Measurements from ENCODE around the gene CDC14B. TPM values are rescaled to one million over a fixed set of nuclear protein-coding genes. Genes with fewer than 3 reads are reported as not detected.

CDC14B gene
- total and polyA plus RNA-seq, 2 of the 4 experiments (the other 2 are of a cell fraction): 9.7 to 26.3 TPM

GRCh38 chr9:96660692-96661248, 41.1 kb upstream of the CDC14B start:
- Histone ChIP-seq H2BK5ac (ENCODE audit: low read depth, low read length, poor library complexity, severe bottlenecking) (no peak overlapping the region), H3K4me1 (ENCODE audit: control insufficient read depth, insufficient read depth, low read length) (no peaks in the 10 kb centered on the region), H4K91ac (ENCODE audit: insufficient read depth, low read depth, low read length) (no peak overlapping the region), H3K4me2 (ENCODE audit: low read depth, low read length) (no peak overlapping the region), H3K27me3 (ENCODE audit: control insufficient read depth, insufficient read depth, low read length) (no peaks in the 10 kb centered on the region; the same call in 1 of the 2 replicates), H3K14ac (replicated peaks; ENCODE audit: low read depth, low read length) (no peak overlapping the region), H3K9me1 (ENCODE audit: insufficient read depth, low read length) (peaks cover 5% of the 10 kb centered on the region), H2AK5ac (ENCODE audit: low read depth, low read length) (no peak overlapping the region), H2AFZ (replicated peaks; ENCODE audit: low read length, poor library complexity) (no peak overlapping the region), H3K27ac (ENCODE audit: insufficient read depth, low read length) (no peak overlapping the region), H2BK20ac (ENCODE audit: low read depth, low read length) (no peak overlapping the region), H3K4me3 (ENCODE audit: insufficient read depth, low read depth, low read length) (no peak overlapping the region), H3K9me3 (ENCODE audit: control insufficient read depth, insufficient read depth, low read length) (no peaks in the 10 kb centered on the region), H4K5ac (ENCODE audit: low read depth, low read length) (no peak overlapping the region), H2AK9ac (replicated peaks; ENCODE audit: low read depth, low read length, poor library complexity) (no peak overlapping the region), H3K18ac (ENCODE audit: low read depth, low read length) (no peak overlapping the region), H3K4ac (ENCODE audit: low read depth, low read length) (no peak overlapping the region), H4K20me1 (ENCODE audit: insufficient read depth, low read length) (no peaks in the 10 kb centered on the region), H4K8ac (ENCODE audit: low read depth in 2 of 2, low read length in 2 of 2) (no peak overlapping the region), H2BK120ac (ENCODE audit: low read depth, low read length) (no peak overlapping the region), H3K56ac (ENCODE audit: extremely low read depth, insufficient read depth, low read length) (no peak overlapping the region), H3K23ac (ENCODE audit: low read depth, low read length) (no peak overlapping the region), H3K79me1 (ENCODE audit: low read depth in 1 of 2, low read length in 2 of 2) (peaks cover 0 to 6% of the 10 kb centered on the region in 2 experiments; a peak in 2 of 4 replicates), H3K9ac (ENCODE audit: low read depth, low read length) (no peak overlapping the region), H2BK15ac (ENCODE audit: low read depth, low read length) (no peak overlapping the region), H3K36me3 (ENCODE audit: control insufficient read depth, insufficient read depth, low read length) (no peaks in the 10 kb centered on the region)
- TF ChIP-seq CEBPB (IDR thresholded peaks at IDR 0.05; ENCODE audit: low read depth, low read length) (0 out of 2 replicates have a peak, but pooled peaks have one; percentile 4), MAZ (IDR thresholded peaks at IDR 0.05; ENCODE audit: borderline replicate concordance, low read depth, low read length) (no peak)
- ChIA-PET POLR2A (ENCODE audit: unreplicated experiment) (no interaction called here), CTCF (no interaction called here)
- no peak for DNase-seq
- no CpG with 5 or more reads among the region's 7 CpGs for WGBS, 2 experiments (ENCODE audit: extremely low coverage in 2 of 2, insufficient read length in 1 of 2)
- no peak for ATAC-seq (ENCODE audit: low read depth)
- intact Hi-C loops (cut with micrococcal nuclease) (no loop called here), in situ Hi-C loops (cut with MboI; ENCODE audit: low sequenced_read_pairs) (no loop called here), dilution Hi-C loops (cut with HindIII; ENCODE audit: low sequenced_read_pairs, unreplicated experiment) (no loop called here)
- BruUV-seq (replicated peaks): no TSS peak

Measured in IMR-90 (cell line).